ENCODE data around the gene MED13L.
"Not testable (repeated sequence)": the region's sequence is repeated elsewhere in the genome, so short reads cannot be mapped to it uniquely, and the experiment has no call there.

MED13L gene

GRCh38 chr12:116291218-116291617 is 13.7 kb upstream of the MED13L start:
- no peak for ATAC-seq
- TF ChIP-seq ZC3H10 (CRISPR knock-in tag; IDR thresholded peaks at IDR 0.05) (no peak), CREB5 (CRISPR knock-in tag; IDR thresholded peaks at IDR 0.05; ENCODE audit: low read depth) (no peak), TSHZ2 (CRISPR knock-in tag; IDR thresholded peaks at IDR 0.05) (no peak), PPARA (CRISPR knock-in tag; IDR thresholded peaks at IDR 0.05; ENCODE audit: borderline replicate concordance) (no peak), GLIS3 (CRISPR knock-in tag; IDR thresholded peaks at IDR 0.05) (no peak), BACH2 (CRISPR knock-in tag; IDR thresholded peaks at IDR 0.05; ENCODE audit: borderline replicate concordance) (no peak), CSDC2 (CRISPR knock-in tag; IDR thresholded peaks at IDR 0.05) (no peak), POU6F1 (CRISPR knock-in tag; IDR thresholded peaks at IDR 0.05; ENCODE audit: borderline replicate concordance, low read depth) (no peak), RARB (CRISPR knock-in tag; IDR thresholded peaks at IDR 0.05) (no peak), TOX (CRISPR knock-in tag; IDR thresholded peaks at IDR 0.05; ENCODE audit: borderline replicate concordance) (no peak), SNAI2 (CRISPR knock-in tag; IDR thresholded peaks at IDR 0.05) (no peak), ZNF565 (CRISPR knock-in tag; conservative IDR thresholded peaks at IDR 0.05; ENCODE audit: low read depth) (no peak)

- TF ChIP-seq SNAI2 (CRISPR knock-in tag; IDR thresholded peaks at IDR 0.05) = no peak
- TF ChIP-seq ZFP30 (CRISPR knock-in tag; IDR thresholded peaks at IDR 0.05) = no peak
- no peak for TF ChIP-seq CSDC2 (CRISPR knock-in tag; IDR thresholded peaks at IDR 0.05)
- no peak for ATAC-seq
These were observed 11.2 kb upstream of the MED13L start for GRCh38 chr12:116288735-116289134.

- ATAC-seq = no peak
These were observed 10.4 kb upstream of the MED13L start for GRCh38 chr12:116287842-116288301.

GRCh38 chr12:116284396-116284795 is 6.9 kb upstream of the MED13L start:
- TF ChIP-seq TOX (CRISPR knock-in tag; IDR thresholded peaks at IDR 0.05; ENCODE audit: borderline replicate concordance) (no peak), TCF4 (CRISPR knock-in tag; IDR thresholded peaks at IDR 0.05; ENCODE audit: borderline replicate concordance) (no peak), OSR1 (CRISPR knock-in tag; IDR thresholded peaks at IDR 0.05) (no peak)
- no peak for ATAC-seq

More at GRCh38 chr12:116287842-116288301, 10.4 kb upstream of the MED13L start:
- TF ChIP-seq ZFP3 (CRISPR knock-in tag; IDR thresholded peaks at IDR 0.05) (no peak), ISL1 (CRISPR knock-in tag; IDR thresholded peaks at IDR 0.05) (no peak), ZNF8 (CRISPR knock-in tag; IDR thresholded peaks at IDR 0.05) (no peak), ZNF565 (CRISPR knock-in tag; conservative IDR thresholded peaks at IDR 0.05; ENCODE audit: low read depth) (no peak), TOX (CRISPR knock-in tag; IDR thresholded peaks at IDR 0.05; ENCODE audit: borderline replicate concordance) (no peak), ESRRG (CRISPR knock-in tag; IDR thresholded peaks at IDR 0.05) (no peak)

GRCh38 chr12:116283881-116284280 is 6.4 kb upstream of the MED13L start:
- ATAC-seq = not testable (repeated sequence)

- no peak for TF ChIP-seq GLIS3 (CRISPR knock-in tag; IDR thresholded peaks at IDR 0.05)
- TF ChIP-seq OSR1 (CRISPR knock-in tag; IDR thresholded peaks at IDR 0.05) = no peak
- no peak for TF ChIP-seq TCF4 (CRISPR knock-in tag; IDR thresholded peaks at IDR 0.05; ENCODE audit: borderline replicate concordance)
- no peak for TF ChIP-seq TOX (CRISPR knock-in tag; IDR thresholded peaks at IDR 0.05; ENCODE audit: borderline replicate concordance)
- no peak for TF ChIP-seq ISL1 (CRISPR knock-in tag; IDR thresholded peaks at IDR 0.05)
- no peak for TF ChIP-seq PPARA (CRISPR knock-in tag; IDR thresholded peaks at IDR 0.05; ENCODE audit: borderline replicate concordance)
- TF ChIP-seq CSRNP3 (CRISPR knock-in tag; IDR thresholded peaks at IDR 0.05) = no peak
- no peak for TF ChIP-seq ARNTL (CRISPR knock-in tag; IDR thresholded peaks at IDR 0.05; ENCODE audit: borderline replicate concordance, low read depth)
- TF ChIP-seq RARB (CRISPR knock-in tag; IDR thresholded peaks at IDR 0.05) = no peak
- no peak for TF ChIP-seq ZFP3 (CRISPR knock-in tag; IDR thresholded peaks at IDR 0.05)
- no peak for TF ChIP-seq ZC3H10 (CRISPR knock-in tag; IDR thresholded peaks at IDR 0.05)
- no peak for TF ChIP-seq ZNF565 (CRISPR knock-in tag; conservative IDR thresholded peaks at IDR 0.05; ENCODE audit: low read depth)
- no peak for TF ChIP-seq BACH2 (CRISPR knock-in tag; IDR thresholded peaks at IDR 0.05; ENCODE audit: borderline replicate concordance)
- TF ChIP-seq PATZ1 (CRISPR knock-in tag; IDR thresholded peaks at IDR 0.05; ENCODE audit: borderline replicate concordance) = no peak
- ATAC-seq = no peak
These were observed 5.1 kb upstream of the MED13L start for GRCh38 chr12:116282371-116283286.
